Kidney epithelial cell (primary cell): Measurements from ENCODE around the gene SEMA3G. TPM values are rescaled to one million over a fixed set of nuclear protein-coding genes. Genes with fewer than 3 reads are reported as not detected.

Experiments
- DNase-seq: peaks from one replicate; pipeline ENCODE4 v3.0.0-alpha.2; 2010; ENCODE audit warnings: low read depth
- H3K27me3 ChIP-seq: 2 replicates; pipeline ENCODE4 v1.6.0; 2011; ENCODE audit warnings: low read length; ENCODE audit not compliant: control insufficient read depth, insufficient read depth
- H3K36me3 ChIP-seq: 2 replicates; pipeline ENCODE4 v1.5.1; 2011; ENCODE audit warnings: low read length; ENCODE audit not compliant: control insufficient read depth, insufficient read depth
- H3K4me3 ChIP-seq: 2 replicates; pipeline ENCODE4 v1.5.1; 2011; ENCODE audit warnings: low read depth, mild to moderate bottlenecking, control low read depth, low read length
- CTCF ChIP-seq: IDR thresholded peaks from 2 replicates; pipeline ENCODE4 v1.5.1; 2011; ENCODE audit warnings: mild to moderate bottlenecking, moderate library complexity, low read length, control low read depth, inconsistent platforms; ENCODE audit not compliant: insufficient read depth, poor library complexity, severe bottlenecking
- total RNA-seq: library from RNA; depleted of rRNA; stranded (reverse); fragments of >200 nt; gene quantifications from 2 replicates; pipeline ENCODE4 v1.2.3, GENCODE V29; 2015

The SEMA3G gene
- total RNA-seq, result 0.21 TPM in 1 of 2 replicates, not detected in the other

GRCh38 chr3:52444860-52445793 lies at the start of gene SEMA3G:
SEMA3G (minus strand) TSS chr3:52445103; CDS start chr3:52445027, 76 bp downstream.
- H3K27me3 ChIP-seq, result peaks cover 5% of the 10 kb centered on the region
- no peak within 1 kb of the TSS for H3K4me3 ChIP-seq
- TF ChIP-seq CTCF, result peak; percentile 60
- no peaks in the 10 kb centered on the region for H3K36me3 ChIP-seq
- DNase-seq, result no peak

GRCh38 chr3:52494445-52494844 lies 49.5 kb upstream of the SEMA3G start:
- Histone ChIP-seq H3K4me3 (no peak overlapping the region), H3K27me3 (no peaks in the 10 kb centered on the region), H3K36me3 (peaks cover 2% of the 10 kb centered on the region)
- no peak for TF ChIP-seq CTCF
- no peak for DNase-seq

GRCh38 chr3:52493232-52494017 lies 48.5 kb upstream of the SEMA3G start:
- no peaks in the 10 kb centered on the region for H3K27me3 ChIP-seq
- no peak for DNase-seq
- TF ChIP-seq CTCF, result no peak
- H3K36me3 ChIP-seq, result peaks cover 2% of the 10 kb centered on the region
- no peak overlapping the region for H3K4me3 ChIP-seq

GRCh38 chr3:52492059-52492458 lies 47.2 kb upstream of the SEMA3G start:
- H3K36me3 ChIP-seq, result peaks cover 2% of the 10 kb centered on the region
- H3K27me3 ChIP-seq, result no peaks in the 10 kb centered on the region
- TF ChIP-seq CTCF, result no peak
- no peak for DNase-seq
- H3K4me3 ChIP-seq, result no peak overlapping the region

GRCh38 chr3:52490939-52491526 lies 46.1 kb upstream of the SEMA3G start:
- H3K4me3 ChIP-seq, result no peak overlapping the region
- no peak for TF ChIP-seq CTCF
- no peak for DNase-seq
- peaks cover 4% of the 10 kb centered on the region for H3K36me3 ChIP-seq
- no peaks in the 10 kb centered on the region for H3K27me3 ChIP-seq
